Calu3 (cell line): ENCODE results near the gene ARHGAP24. TPM values are rescaled to one million over a fixed set of nuclear protein-coding genes. Genes with fewer than 3 reads are reported as not detected.

Experiments used
- BruUV-seq: library from RNA; stranded (reverse); fragments of 400-500 nt; replicated peaks from 2 replicates; lab custom pipeline; 2021; lab: Mats Ljungman, UMichigan
- CTCF ChIA-PET: fragments of 300-600 bp; sonication (Branson Sonifier 250); formaldehyde crosslinking; loops from one replicate; lab custom pipeline; 2022; ENCODE audit warnings: antibody characterized with exemption; lab: Charles Lee
- DNase-seq: peaks from one replicate; pipeline ENCODE4 v3.0.0; 2022
- H3K27ac Mint-ChIP-seq: one replicate; pipeline ENCODE4 v1.8.0; 2022; ENCODE audit warnings: mixed read lengths; ENCODE audit not compliant: unreplicated experiment
- H3K27me3 Mint-ChIP-seq: one replicate; pipeline ENCODE4 v1.8.0; 2022; ENCODE audit warnings: mixed read lengths; ENCODE audit not compliant: unreplicated experiment
- H3K36me3 Mint-ChIP-seq: one replicate; pipeline ENCODE4 v1.8.0; 2022; ENCODE audit warnings: mild to moderate bottlenecking, moderate library complexity, mixed read lengths; ENCODE audit not compliant: insufficient read depth, unreplicated experiment
- H3K4me1 Mint-ChIP-seq: one replicate; pipeline ENCODE4 v1.8.0; 2022; ENCODE audit warnings: mild to moderate bottlenecking, low read depth, mixed read lengths; ENCODE audit not compliant: unreplicated experiment
- H3K4me3 Mint-ChIP-seq: one replicate; pipeline ENCODE4 v1.8.0; 2022; ENCODE audit warnings: mild to moderate bottlenecking, low read depth, moderate library complexity, mixed read lengths; ENCODE audit not compliant: unreplicated experiment
- H3K9me3 Mint-ChIP-seq: one replicate; pipeline ENCODE4 v1.8.0; 2022; ENCODE audit warnings: low read depth, mixed read lengths; ENCODE audit not compliant: unreplicated experiment
- CTCF ChIP-seq: fragments of 200-600 bp; IDR thresholded peaks from one replicate; pipeline ENCODE4 v1.8.0; 2022; ENCODE audit warnings: antibody characterized with exemption; ENCODE audit not compliant: unreplicated experiment
- intact Hi-C: fragments of 100-400 bp; cut with micrococcal nuclease; formaldehyde crosslinking; loops from one replicate; pipeline ENCODE4 v1.10.0; 2022; ENCODE audit not compliant: unreplicated experiment
- total RNA-seq: library from RNA; stranded (reverse); gene quantifications from 2 replicates; pipeline ENCODE4 v1.2.3, GENCODE V29; 2022

ARHGAP24 gene
- total RNA-seq, 1 experiment from 2014 or later = 10.2 TPM

- no TSS peak for BruUV-seq
- no peak overlapping the region for H3K4me3 Mint-ChIP-seq
- CTCF ChIA-PET = no interaction called here
- no peaks in the 10 kb centered on the region for H3K9me3 Mint-ChIP-seq
- DNase-seq = no peak
- no peaks in the 10 kb centered on the region for H3K36me3 Mint-ChIP-seq
- intact Hi-C loops = no loop called here
- H3K27me3 Mint-ChIP-seq = no peaks in the 10 kb centered on the region
- peaks cover 21% of the 10 kb centered on the region for H3K4me1 Mint-ChIP-seq
- no peak overlapping the region for H3K27ac Mint-ChIP-seq
- no peak for TF ChIP-seq CTCF
Observed at GRCh38 chr4:85784947-85785346, 310.0 kb downstream of the ARHGAP24 start.

- H3K4me3 Mint-ChIP-seq = no peak overlapping the region
- H3K27ac Mint-ChIP-seq = no peak overlapping the region
- peaks cover 21% of the 10 kb centered on the region for H3K4me1 Mint-ChIP-seq
- no TSS peak for BruUV-seq
- CTCF ChIA-PET = interaction anchor here (0.8 kb wide), 1 partner anchor 9 kb away, joined by 4 read pairs; no protein-coding TSS in a partner anchor
- H3K36me3 Mint-ChIP-seq = no peaks in the 10 kb centered on the region
- H3K27me3 Mint-ChIP-seq = no peaks in the 10 kb centered on the region
- no peak for DNase-seq
- H3K9me3 Mint-ChIP-seq = no peaks in the 10 kb centered on the region
- no peak for TF ChIP-seq CTCF
- intact Hi-C loops = no loop called here
Observed at GRCh38 chr4:85787133-85787532, 312.2 kb downstream of the ARHGAP24 start.

GRCh38 chr4:85788604-85789003 is 313.7 kb downstream of the ARHGAP24 start:
- DNase-seq = no peak
- Mint-ChIP-seq H3K9me3 (no peaks in the 10 kb centered on the region), H3K4me3 (no peak overlapping the region), H3K27ac (no peak overlapping the region), H3K27me3 (no peaks in the 10 kb centered on the region), H3K4me1 (peaks cover 19% of the 10 kb centered on the region), H3K36me3 (no peaks in the 10 kb centered on the region)
- TF ChIP-seq CTCF = no peak
- no TSS peak for BruUV-seq
- intact Hi-C loops = no loop called here
- CTCF ChIA-PET = interaction anchor here (1.3 kb wide), 1 partner anchor 8 kb away, joined by 4 read pairs; no protein-coding TSS in a partner anchor

- H3K27ac Mint-ChIP-seq = no peak overlapping the region
- intact Hi-C loops = no loop called here
- TF ChIP-seq CTCF = no peak
- H3K9me3 Mint-ChIP-seq = no peaks in the 10 kb centered on the region
- DNase-seq = no peak
- no peaks in the 10 kb centered on the region for H3K36me3 Mint-ChIP-seq
- CTCF ChIA-PET = no interaction called here
- H3K27me3 Mint-ChIP-seq = no peaks in the 10 kb centered on the region
- no TSS peak for BruUV-seq
- H3K4me3 Mint-ChIP-seq = no peak overlapping the region
- peaks cover 13% of the 10 kb centered on the region for H3K4me1 Mint-ChIP-seq
Observed at GRCh38 chr4:85789241-85789640, 314.3 kb downstream of the ARHGAP24 start.
